GM21360 (cell line): ENCODE data around the gene KCNJ12.
"Not testable (repeated sequence)": the region's sequence is repeated elsewhere in the genome, so short reads cannot be mapped to it uniquely, and the experiment has no call there.

Experiments used
- ATAC-seq: cut with Tn5 transposase; IDR thresholded peaks from one replicate; pipeline ENCODE4 v1.9.1; 2021; ENCODE audit warnings: mild to moderate bottlenecking, moderate library complexity; ENCODE audit not compliant: unreplicated experiment

The KCNJ12 gene

GRCh38 chr17:21382560-21383495 is 6.7 kb downstream of the KCNJ12 start:
- ATAC-seq, result no peak

GRCh38 chr17:21385281-21385845 is 9.2 kb downstream of the KCNJ12 start:
- ATAC-seq, result no peak

DNA sequence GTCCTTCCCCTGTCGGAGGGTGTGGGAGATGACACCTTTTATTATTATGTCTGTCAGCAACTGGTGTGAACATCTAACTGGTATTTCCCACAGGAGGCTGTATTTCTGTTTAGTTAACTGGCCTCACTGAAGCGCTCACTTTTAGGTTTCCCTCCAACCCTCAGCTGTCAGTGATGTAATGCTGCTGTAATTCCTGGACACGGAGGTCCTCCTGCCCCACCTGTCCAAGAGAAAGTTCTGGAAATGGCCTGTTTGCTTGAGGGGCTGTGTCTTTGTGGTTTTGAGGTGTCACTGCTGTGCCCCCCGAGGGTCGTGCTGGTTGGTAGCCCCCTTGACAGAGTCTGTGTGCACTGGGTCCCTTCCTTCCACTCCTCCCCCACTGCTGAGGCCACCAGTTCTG is 11.5 kb downstream of the KCNJ12 start:
- ATAC-seq, result no peak

DNA sequence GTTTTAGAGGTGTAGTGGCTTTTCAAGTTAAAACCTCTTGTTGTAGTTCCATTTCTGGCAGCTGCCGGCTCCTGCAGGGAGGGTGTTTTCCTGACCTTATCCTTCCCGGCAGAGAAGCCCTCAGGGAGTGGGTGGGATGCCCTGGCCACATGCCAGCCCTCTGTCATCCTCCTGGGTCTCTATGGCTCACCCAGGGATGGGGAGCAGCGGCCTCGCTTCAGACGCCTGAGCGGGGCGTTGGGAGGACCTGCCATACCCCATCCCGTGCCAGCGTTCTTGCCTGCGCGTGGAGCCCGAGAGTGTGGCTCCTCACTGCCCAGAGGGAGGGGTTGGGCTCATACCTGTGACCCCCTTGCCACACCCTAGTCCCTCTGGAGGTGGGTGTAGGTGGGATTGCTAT is 11.9 kb downstream of the KCNJ12 start:
- no peak for ATAC-seq

DNA sequence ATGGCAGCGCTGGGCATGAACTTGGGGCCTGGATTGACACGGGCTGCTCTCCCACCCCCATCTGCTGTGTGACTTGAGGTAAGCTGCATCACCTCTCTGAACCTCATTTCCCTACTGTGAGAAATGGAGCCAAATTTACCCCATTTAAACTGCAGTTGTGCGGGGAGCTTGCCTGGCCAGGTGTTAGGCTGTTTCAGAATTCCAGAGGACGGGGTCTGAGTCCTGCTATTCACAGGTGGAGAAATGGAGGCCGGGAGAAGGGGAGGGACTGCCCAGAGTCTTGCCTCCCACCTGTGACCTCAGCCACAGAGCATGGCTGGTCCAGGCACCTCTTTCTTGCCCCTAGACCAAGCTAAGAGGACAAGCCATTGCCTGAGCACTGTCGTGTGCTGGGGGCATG is 12.8 kb downstream of the KCNJ12 start:
- no peak for ATAC-seq

DNA sequence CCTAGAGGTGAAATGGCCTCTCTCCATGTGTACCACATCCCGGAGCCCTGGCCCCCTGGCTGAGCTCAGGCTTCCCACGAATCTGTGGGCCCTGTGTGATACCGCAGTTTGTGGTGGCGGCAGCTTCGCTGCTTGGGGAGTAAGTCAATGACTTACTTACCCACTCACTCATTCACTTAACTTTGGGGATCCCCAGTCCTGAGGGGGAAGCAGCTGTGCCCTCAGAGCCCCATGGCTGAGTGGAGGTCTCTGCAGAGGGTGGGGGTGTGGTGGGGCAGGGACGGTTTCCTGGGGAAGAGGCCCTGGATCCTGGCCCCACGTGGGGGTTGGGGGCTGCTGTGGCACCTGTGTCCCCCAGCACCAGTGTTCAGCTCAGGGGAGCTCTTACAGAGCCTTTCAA is 13.2 kb downstream of the KCNJ12 start:
- no peak for ATAC-seq

GRCh38 chr17:21390294-21390693 is 14.1 kb downstream of the KCNJ12 start:
- ATAC-seq, result no peak

GRCh38 chr17:21392266-21392665 is 16.1 kb downstream of the KCNJ12 start:
- ATAC-seq, result no peak

- no peak for ATAC-seq
Measured at GRCh38 chr17:21394265-21394664, 18.1 kb downstream of the KCNJ12 start.

GRCh38 chr17:21395764-21396163 is 19.6 kb downstream of the KCNJ12 start:
- no peak for ATAC-seq

- ATAC-seq, result no peak
Measured at GRCh38 chr17:21396237-21396636, 20.1 kb downstream of the KCNJ12 start.

GRCh38 chr17:21397341-21398190 is 21.4 kb downstream of the KCNJ12 start:
- ATAC-seq, result no peak

- no peak for ATAC-seq
Measured at GRCh38 chr17:21399474-21400186, 23.5 kb downstream of the KCNJ12 start.

DNA sequence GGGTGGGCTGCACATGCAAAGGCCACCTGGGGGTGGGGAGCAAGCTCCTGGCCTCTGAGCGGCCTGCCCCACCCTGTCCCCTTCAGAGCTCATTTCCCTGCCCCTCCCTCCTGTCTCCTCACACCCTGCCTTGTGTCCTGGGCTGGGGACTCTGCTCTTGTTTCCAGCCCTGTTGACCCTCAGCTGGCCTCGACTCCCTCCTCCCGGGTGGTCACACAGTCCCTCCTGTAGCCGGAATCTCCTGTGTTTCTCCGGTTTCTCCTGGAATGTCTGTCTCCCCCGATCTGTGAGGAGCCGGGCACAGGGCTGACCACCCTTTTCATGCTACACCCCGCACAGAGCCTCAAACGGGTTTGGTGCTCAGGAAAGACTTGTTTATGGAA is 24.0 kb downstream of the KCNJ12 start:
- not testable (repeated sequence) for ATAC-seq

- no peak for ATAC-seq
Measured at GRCh38 chr17:21400816-21401593, 24.8 kb downstream of the KCNJ12 start.

DNA sequence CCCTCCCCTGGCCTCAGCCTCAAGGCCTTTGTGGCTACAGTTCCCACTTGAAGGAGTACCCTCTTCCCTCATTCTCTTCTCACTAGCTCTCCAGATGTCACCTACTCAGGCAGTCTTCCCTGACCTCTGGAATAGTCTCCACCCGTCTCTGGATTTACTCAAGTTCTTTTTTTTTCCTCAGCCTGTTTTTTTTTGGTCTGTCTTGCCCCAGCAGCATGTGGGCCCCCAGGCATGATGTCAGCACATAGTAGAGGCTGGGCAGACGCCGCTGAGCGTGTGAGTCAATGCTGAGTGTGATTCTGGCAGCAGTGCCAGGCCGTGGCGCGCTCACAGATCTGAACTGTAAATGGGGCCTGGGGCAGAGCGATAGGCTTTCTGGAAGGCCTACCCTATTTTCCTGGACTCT is 26.0 kb downstream of the KCNJ12 start:
- not testable (repeated sequence) for ATAC-seq

DNA sequence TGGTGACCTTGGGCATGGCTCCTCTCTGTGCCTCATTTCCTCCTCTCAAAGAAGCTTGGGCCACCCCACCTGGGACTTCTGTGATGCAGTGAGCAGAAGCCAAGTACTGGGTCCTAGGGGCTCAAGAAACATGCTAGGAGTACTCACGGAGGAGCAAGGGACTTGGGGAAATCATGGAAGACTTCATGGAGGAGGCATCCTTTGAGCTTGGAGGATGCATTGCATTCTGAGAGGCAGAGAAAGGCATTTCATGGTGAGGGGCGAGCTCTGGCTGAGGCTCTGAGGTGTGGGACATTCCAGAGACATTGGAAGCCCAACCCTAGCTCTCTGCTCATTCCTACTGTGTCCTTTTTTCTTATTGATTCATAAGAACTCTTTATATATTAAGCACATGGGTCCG is 26.8 kb downstream of the KCNJ12 start:
- not testable (repeated sequence) for ATAC-seq

DNA sequence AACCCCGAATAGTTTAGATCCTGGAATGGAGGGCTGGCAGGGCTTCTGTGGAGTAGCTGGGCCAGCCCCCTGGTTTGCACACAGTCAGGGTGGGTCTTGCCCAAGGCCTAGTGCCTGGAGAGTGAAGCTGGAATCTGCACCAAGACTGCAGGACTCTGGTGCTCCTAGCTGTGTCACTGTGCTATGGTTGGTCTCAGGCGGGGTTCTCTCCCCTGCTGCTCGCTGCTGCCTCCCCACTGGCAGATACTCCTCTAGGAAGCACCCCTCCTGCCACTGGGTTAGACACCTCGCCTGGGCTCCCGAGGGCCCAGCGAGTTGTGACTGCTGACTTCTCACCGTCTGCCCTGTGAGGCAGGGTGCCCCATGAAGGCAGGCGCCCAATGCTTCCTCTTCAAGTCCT is 27.9 kb downstream of the KCNJ12 start:
- not testable (repeated sequence) for ATAC-seq

DNA sequence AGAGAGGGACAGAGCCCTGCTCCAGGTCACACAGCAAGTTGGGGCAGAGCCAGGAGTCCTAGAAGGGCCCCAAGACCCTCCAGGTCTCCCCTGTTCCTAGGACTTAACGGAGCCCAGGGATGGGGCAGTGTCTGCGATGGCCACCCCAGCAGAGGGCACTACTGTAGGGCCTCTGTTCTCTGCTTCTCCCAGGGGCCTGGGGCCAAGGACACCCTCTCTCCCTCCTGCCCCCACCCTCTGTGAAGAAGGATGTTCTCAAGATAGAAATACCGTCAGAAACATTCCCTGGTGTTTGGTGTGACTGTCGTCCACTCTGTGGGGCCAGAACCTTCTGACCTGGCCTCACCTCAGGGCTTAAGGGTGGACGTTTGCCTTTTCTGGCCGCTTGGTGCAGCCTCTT is 28.4 kb downstream of the KCNJ12 start:
- not testable (repeated sequence) for ATAC-seq
